OCI-LY1 (cell line): ENCODE measurements around the gene BMPR2.
"Not testable (repeated sequence)": the region's sequence is repeated elsewhere in the genome, so short reads cannot be mapped to it uniquely, and the experiment has no call there.

Experiments used
- H2AFZ ChIP-seq: fragments of 200-600 bp; sonication (generic), shearing (Covaris generic); 2 replicates; pipeline ENCODE4 v1.6.0; 2014; ENCODE audit warnings: antibody characterized with exemption, mild to moderate bottlenecking, low read length
- H3F3A ChIP-seq: fragments of 200-600 bp; sonication (generic), shearing (Covaris generic); 2 replicates; pipeline ENCODE4 v1.6.0; 2014; ENCODE audit warnings: mild to moderate bottlenecking, antibody characterized with exemption, low read length, moderate library complexity; ENCODE audit not compliant: insufficient read depth
- H3K27ac ChIP-seq: fragments of 200-600 bp; sonication (generic); 2 replicates; pipeline ENCODE4 v1.5.1; 2014; ENCODE audit warnings: low read length, mixed run types, mild to moderate bottlenecking, low read depth; ENCODE audit not compliant: poor library complexity, severe bottlenecking
- H3K27me3 ChIP-seq: fragments of 200-600 bp; sonication (generic); 2 replicates; pipeline ENCODE4 v1.6.0; 2014; ENCODE audit warnings: antibody characterized with exemption, mild to moderate bottlenecking, low read length, moderate library complexity; ENCODE audit not compliant: insufficient read depth
- H3K36me3 ChIP-seq: fragments of 200-600 bp; sonication (generic); 2 replicates; pipeline ENCODE4 v1.6.1; 2014; ENCODE audit warnings: mild to moderate bottlenecking, antibody characterized with exemption, low read length, moderate library complexity, mixed read lengths; ENCODE audit not compliant: insufficient read depth
- H3K4me1 ChIP-seq: fragments of 200-600 bp; sonication (generic); 2 replicates; pipeline ENCODE4 v1.5.1; 2014; ENCODE audit warnings: mild to moderate bottlenecking, low read length, moderate library complexity; ENCODE audit not compliant: insufficient read depth, severe bottlenecking
- H3K4me2 ChIP-seq: fragments of 200-600 bp; sonication (generic), shearing (Covaris generic); 2 replicates; pipeline ENCODE4 v1.6.1; 2014; ENCODE audit warnings: low read length
- H3K4me3 ChIP-seq: fragments of 200-600 bp; sonication (generic); 2 replicates; pipeline ENCODE4 v1.5.1; 2014; ENCODE audit warnings: low read length, low read depth, mild to moderate bottlenecking, mixed read lengths; ENCODE audit not compliant: poor library complexity, severe bottlenecking
- H3K79me2 ChIP-seq: fragments of 200-600 bp; shearing (Covaris generic); 2 replicates; pipeline ENCODE4 v1.6.1; 2016; ENCODE audit warnings: mixed run types, low read length, mixed read lengths; ENCODE audit not compliant: insufficient read depth
- H3K9ac ChIP-seq: fragments of 200-600 bp; sonication (generic), shearing (Covaris generic); 2 replicates; pipeline ENCODE4 v1.6.1; 2014; ENCODE audit warnings: mild to moderate bottlenecking, low read length, mixed read lengths
- H3K9me2 ChIP-seq: fragments of 200-600 bp; sonication (generic), shearing (Covaris generic); 2 replicates; pipeline ENCODE4 v1.6.1; 2014; ENCODE audit warnings: low read depth, mild to moderate bottlenecking, low read length, mixed read lengths
- H3K9me3 ChIP-seq: fragments of 200-600 bp; shearing (Covaris generic); 2 replicates; pipeline ENCODE4 v1.6.1; 2014; ENCODE audit warnings: low read length, mixed read lengths
- H4K20me1 ChIP-seq: fragments of 200-600 bp; sonication (generic), shearing (Covaris generic); 2 replicates; pipeline ENCODE4 v1.6.0; 2016; ENCODE audit warnings: mild to moderate bottlenecking, low read length; ENCODE audit not compliant: insufficient read depth
- EZH2 ChIP-seq: fragments of 200-600 bp; sonication (generic), shearing (Covaris generic); IDR thresholded peaks from 2 replicates; pipeline ENCODE4 v1.8.0; 2017; ENCODE audit warnings: borderline replicate concordance, mixed run types, mild to moderate bottlenecking, antibody characterized with exemption, low read length, moderate library complexity, mixed read lengths
- TF ChIP-seq, protein P1 (sequence below): fragments of 200-600 bp; sonication (generic), shearing (Covaris generic); IDR thresholded peaks from 2 replicates; pipeline ENCODE4 v1.5.1; 2017; ENCODE audit warnings: mild to moderate bottlenecking, antibody characterized with exemption, low read length, moderate library complexity, mixed read lengths

Gene BMPR2

DNA sequence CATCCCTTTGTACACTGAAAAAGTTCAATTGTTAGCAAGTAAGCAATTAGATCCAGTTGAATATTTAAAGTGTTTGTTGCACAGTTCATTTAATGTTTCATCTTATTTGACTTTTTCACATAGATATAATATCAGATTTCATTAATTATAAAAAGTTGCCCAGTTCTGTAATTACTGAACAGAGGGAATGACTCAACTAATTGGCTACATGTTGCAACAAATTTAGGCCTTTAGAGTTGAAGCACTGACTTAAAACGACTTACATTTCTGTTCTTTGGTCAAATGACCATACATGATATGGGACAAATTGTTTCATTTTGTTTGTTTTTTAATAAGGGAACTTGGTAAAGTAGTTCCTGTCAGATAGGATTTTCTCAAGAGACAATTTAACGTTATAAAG, 190.2 kb downstream of the BMPR2 start:
- H2AFZ ChIP-seq = no peak overlapping the region
- no peak overlapping the region for H3K4me2 ChIP-seq
- no peak overlapping the region for H3K27ac ChIP-seq
- H3K27me3 ChIP-seq = no peaks in the 10 kb centered on the region
- H4K20me1 ChIP-seq = no peaks in the 10 kb centered on the region
- H3F3A ChIP-seq = no peaks in the 10 kb centered on the region
- H3K9ac ChIP-seq = no peak overlapping the region
- H3K4me3 ChIP-seq = no peak overlapping the region
- H3K36me3 ChIP-seq = no peaks in the 10 kb centered on the region
- TF ChIP-seq, protein P1, sequence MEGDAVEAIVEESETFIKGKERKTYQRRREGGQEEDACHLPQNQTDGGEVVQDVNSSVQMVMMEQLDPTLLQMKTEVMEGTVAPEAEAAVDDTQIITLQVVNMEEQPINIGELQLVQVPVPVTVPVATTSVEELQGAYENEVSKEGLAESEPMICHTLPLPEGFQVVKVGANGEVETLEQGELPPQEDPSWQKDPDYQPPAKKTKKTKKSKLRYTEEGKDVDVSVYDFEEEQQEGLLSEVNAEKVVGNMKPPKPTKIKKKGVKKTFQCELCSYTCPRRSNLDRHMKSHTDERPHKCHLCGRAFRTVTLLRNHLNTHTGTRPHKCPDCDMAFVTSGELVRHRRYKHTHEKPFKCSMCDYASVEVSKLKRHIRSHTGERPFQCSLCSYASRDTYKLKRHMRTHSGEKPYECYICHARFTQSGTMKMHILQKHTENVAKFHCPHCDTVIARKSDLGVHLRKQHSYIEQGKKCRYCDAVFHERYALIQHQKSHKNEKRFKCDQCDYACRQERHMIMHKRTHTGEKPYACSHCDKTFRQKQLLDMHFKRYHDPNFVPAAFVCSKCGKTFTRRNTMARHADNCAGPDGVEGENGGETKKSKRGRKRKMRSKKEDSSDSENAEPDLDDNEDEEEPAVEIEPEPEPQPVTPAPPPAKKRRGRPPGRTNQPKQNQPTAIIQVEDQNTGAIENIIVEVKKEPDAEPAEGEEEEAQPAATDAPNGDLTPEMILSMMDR = no peak
- TF ChIP-seq EZH2 = no peak
- no peaks in the 10 kb centered on the region for H3K9me2 ChIP-seq
- no peaks in the 10 kb centered on the region for H3K79me2 ChIP-seq
- H3K9me3 ChIP-seq = no peaks in the 10 kb centered on the region
- no peaks in the 10 kb centered on the region for H3K4me1 ChIP-seq

DNA sequence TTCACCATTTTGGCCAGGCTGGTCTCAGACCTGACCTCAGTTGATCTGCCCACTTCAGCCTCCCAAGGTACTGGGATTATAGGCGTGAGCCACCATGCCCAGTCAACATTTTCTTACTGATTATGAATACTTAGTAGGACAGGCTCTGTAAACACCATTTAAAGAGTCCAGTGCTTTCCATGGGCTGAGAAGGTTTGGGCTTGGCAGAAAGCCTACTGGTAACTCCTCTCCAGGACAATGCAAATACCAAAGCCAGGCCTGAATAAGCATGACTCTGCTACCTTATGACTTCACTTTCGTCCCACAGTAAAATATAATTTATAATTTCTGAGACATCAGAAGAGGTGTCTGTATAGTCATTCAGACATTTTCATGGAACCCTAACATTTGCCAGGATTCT, 198.4 kb downstream of the BMPR2 start:
- Histone ChIP-seq H3K4me1 (no peaks in the 10 kb centered on the region), H3K4me2 (no peak overlapping the region), H3K9ac (no peak overlapping the region), H3F3A (no peaks in the 10 kb centered on the region), H2AFZ (no peak overlapping the region), H3K4me3 (no peak overlapping the region), H3K36me3 (no peaks in the 10 kb centered on the region), H3K9me3 (no peaks in the 10 kb centered on the region), H4K20me1 (no peaks in the 10 kb centered on the region), H3K27ac (no peak overlapping the region), H3K79me2 (no peaks in the 10 kb centered on the region), H3K27me3 (no peaks in the 10 kb centered on the region), H3K9me2 (no peaks in the 10 kb centered on the region)
- no peak for TF ChIP-seq EZH2
- TF ChIP-seq, protein P1 = no peak

- not testable (repeated sequence) for H3K27ac ChIP-seq, H3K79me2 ChIP-seq, H3K9ac ChIP-seq, H3K4me2 ChIP-seq, H2AFZ ChIP-seq, H3K27me3 ChIP-seq, H3K36me3 ChIP-seq, H3K4me3 ChIP-seq, H3K9me2 ChIP-seq, H3K9me3 ChIP-seq, H4K20me1 ChIP-seq, H3K4me1 ChIP-seq, H3F3A ChIP-seq
Observed at GRCh38 chr2:202575194-202575593, 199.1 kb downstream of the BMPR2 start.

DNA sequence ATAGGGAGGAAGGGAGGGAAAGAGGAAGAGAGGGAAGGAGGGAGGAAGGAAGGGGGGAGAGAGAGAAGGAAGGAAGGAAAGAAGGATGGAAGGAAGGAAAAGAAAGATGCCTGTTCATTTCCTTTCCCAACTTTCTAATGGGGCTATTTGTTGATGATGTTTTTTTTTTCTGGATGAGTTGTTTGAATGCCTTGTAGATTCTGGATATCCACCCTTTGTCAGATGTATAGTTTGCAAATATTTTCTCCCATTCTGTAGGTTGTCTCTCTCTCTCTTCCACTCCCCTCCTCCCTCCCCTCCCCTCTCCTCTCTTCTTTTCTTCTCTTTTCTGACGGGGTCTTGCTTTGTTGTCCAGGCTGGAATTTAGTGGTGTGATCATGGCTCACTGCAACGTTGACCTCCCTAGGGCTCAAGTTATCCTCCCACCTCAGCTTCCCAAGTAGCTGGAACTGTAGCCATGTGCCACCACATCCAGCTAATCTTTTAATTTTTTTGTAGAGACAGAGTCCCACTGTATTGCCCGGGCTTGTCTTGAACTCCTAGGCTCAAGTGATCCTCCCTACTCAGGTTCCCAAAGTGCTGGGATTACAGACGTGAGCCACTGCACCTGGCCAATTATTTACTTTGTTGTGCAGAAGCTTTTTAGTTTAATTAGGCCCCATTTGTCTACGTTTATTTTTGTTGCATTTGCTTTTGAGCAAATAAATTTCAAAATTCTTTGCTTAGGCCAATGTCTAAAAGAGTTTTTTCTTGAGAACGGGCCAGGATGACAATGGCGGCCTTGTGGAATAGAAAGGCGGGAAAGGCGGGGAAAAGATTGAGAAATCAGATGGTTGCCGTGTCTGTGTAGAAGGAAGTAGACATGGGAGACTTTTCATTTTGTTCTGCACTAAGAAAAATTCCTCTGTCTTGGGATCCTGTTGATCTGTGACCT, 201.4 kb downstream of the BMPR2 start:
- Histone ChIP-seq H3K9ac (no peak overlapping the region), H2AFZ (no peak overlapping the region), H3K4me1 (no peaks in the 10 kb centered on the region), H3K27ac (no peak overlapping the region), H3K4me3 (no peak overlapping the region), H3K36me3 (no peaks in the 10 kb centered on the region), H3F3A (no peaks in the 10 kb centered on the region), H4K20me1 (no peaks in the 10 kb centered on the region), H3K9me2 (no peaks in the 10 kb centered on the region), H3K9me3 (no peaks in the 10 kb centered on the region), H3K79me2 (no peaks in the 10 kb centered on the region), H3K27me3 (no peaks in the 10 kb centered on the region), H3K4me2 (no peak overlapping the region)
- TF ChIP-seq, protein P1 = no peak
- TF ChIP-seq EZH2 = no peak

DNA sequence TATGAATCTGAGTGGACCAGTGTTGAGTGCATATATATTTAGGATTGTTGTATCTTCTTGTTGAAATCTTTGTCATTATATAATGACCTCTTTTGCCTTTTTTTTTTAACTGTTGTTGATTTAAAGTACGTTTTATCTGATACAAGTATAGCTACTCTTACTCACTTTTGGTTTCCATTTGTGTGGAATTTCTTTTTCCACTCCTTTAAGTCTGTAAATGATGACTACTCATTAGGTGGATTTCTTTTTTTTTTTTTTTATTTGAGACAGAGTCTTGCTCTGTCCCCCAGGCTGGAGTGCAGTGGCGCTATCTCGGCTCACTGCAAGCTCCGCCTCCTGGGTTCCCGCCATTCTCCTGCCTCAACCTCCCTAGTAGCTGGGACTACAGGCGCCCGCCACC, 206.7 kb downstream of the BMPR2 start:
- H3K9me2 ChIP-seq, H3K79me2 ChIP-seq, H3K27ac ChIP-seq, H2AFZ ChIP-seq, H3K9ac ChIP-seq, H3F3A ChIP-seq, H3K4me3 ChIP-seq, H3K4me1 ChIP-seq, H3K36me3 ChIP-seq, H4K20me1 ChIP-seq, H3K9me3 ChIP-seq, H3K27me3 ChIP-seq, H3K4me2 ChIP-seq: not testable (repeated sequence)
